GM21381 (cell line): ENCODE data around the gene TTLL13.
"Not testable (repeated sequence)": the region's sequence is repeated elsewhere in the genome, so short reads cannot be mapped to it uniquely, and the experiment has no call there.

ENCODE experiments used
- ATAC-seq: cut with Tn5 transposase; IDR thresholded peaks from one replicate; pipeline ENCODE4 v1.9.1; 2021; ENCODE audit warnings: mild to moderate bottlenecking, moderate library complexity; ENCODE audit not compliant: unreplicated experiment

Gene TTLL13

DNA sequence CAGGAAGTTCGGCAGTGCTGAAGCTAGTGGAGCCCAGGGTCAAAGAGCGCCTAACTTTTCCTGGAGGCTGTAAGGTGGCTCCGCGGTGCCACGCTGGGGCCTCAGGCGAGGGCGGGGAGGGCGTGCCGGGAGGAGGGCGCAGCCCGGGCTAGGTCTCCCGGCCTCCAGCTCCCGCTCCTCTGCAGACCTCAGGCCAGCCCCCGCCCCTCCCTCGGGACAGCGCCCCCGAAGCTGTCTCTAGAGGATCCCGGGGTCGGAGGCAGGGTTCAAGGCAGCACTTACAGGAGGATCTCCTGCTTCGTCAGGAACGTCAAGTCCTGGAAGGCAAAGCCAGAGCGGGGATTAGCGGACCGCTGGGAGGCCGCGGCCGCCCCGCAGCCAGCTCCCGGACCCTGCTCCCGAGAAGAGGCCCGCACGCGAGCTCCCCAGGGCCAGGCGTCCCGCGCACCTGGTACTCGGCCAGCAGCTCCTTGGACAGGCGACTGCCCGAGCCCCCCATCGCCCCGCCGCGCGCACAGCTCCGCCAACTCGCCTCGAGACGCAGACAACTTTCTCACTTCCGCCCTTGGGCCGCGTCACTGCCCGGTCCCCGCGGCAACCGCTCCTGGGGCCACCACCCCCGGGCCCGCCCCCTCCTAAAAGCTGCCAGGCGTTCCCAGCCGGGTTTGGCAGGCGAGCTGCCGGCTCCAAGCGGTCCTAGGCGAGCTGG is 15.8 kb upstream of the TTLL13 start, which contains the start of gene CIB1:
CIB1 (minus strand) TSS at position 555 of the 709 bp plus-strand sequence; CDS start at position 499, 56 bp downstream.
- ATAC-seq: peak; percentile 87

DNA sequence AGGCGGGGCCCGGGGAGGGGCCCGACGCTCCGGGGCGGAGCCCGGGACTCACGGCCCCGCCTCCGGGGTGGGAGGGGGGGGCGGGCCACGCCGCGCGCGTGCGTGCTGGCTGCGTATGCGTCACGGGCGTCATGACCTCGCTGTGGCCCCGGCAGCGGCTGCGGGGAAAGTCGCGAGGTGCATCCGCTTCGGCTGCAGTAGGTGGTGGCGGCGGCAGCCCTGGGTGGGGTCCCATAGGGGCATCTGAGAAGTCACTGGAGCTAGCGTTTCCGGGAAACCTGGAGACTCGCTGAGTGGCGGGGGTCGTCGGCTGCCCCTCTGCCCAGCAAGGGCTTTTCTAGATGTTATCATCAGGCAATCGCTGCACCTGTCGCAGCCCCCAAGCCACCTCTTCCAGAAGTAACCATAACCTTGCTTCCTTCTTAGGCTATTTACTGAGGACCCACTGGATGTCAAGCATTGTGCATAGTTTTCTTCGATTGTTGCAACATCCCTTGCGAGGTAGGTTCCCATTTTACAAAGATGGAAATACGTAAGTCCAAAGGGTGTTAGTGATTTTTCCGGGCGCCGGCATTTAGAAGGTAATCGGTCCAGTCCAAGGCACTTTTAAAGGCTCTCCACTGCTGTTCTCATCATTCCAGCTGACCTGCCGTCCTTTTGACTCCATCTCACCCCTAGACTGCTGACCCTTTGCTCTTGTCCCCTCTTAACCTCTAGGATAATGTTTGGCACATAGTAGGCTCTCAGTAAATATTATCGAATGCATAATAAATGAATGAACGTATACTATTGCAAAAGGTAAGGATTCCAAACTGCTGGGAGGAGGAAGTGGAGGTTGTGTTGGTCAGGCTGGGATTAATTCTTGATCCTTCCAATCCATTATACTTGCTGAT is 15.0 kb upstream of the TTLL13 start, which contains the start of gene GDPGP1:
GDPGP1 (plus strand) TSS at position 114 of the 893 bp plus-strand sequence. CDS start 6,700 bp downstream, outside the sequence.
- ATAC-seq: peak; percentile 55

DNA sequence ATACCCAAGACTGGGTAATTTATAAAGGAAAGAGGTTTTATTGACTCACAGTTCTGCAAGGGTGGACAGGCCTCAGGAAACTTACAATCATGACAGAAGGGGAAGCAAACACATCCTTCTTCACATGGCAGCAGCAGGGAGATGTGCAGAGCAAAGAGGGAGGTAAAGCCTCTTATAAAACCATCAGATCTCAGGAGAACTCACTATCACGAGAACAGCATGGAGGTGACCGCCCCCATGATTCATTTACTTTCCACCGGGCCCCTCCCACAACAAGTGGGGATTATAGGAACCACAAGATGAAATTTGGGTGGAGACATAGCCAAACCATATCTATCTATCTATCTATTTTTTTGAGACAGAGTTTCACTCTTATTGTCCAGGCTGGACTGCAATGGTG is 10.0 kb upstream of the TTLL13 start:
- no peak for ATAC-seq

DNA sequence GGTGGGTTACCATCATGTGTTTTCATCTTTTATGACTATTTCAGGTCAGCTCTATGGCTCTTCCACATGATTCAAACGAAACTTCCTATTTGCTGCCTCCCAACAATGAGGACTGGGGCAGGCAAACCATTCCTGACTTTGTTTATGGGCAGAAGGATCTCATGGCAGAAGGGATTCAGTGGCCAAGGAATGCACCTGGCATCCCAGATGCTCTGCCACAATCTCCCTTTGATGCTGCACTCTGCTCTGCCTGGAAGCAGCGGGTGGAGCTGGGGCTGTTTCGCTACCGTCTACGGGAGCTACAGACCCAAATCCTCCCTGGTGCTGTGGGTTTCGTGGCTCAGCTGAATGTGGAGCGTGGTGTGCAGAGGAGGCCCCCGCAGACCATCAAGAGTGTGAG is 8.5 kb upstream of the TTLL13 start:
- no peak for ATAC-seq

DNA sequence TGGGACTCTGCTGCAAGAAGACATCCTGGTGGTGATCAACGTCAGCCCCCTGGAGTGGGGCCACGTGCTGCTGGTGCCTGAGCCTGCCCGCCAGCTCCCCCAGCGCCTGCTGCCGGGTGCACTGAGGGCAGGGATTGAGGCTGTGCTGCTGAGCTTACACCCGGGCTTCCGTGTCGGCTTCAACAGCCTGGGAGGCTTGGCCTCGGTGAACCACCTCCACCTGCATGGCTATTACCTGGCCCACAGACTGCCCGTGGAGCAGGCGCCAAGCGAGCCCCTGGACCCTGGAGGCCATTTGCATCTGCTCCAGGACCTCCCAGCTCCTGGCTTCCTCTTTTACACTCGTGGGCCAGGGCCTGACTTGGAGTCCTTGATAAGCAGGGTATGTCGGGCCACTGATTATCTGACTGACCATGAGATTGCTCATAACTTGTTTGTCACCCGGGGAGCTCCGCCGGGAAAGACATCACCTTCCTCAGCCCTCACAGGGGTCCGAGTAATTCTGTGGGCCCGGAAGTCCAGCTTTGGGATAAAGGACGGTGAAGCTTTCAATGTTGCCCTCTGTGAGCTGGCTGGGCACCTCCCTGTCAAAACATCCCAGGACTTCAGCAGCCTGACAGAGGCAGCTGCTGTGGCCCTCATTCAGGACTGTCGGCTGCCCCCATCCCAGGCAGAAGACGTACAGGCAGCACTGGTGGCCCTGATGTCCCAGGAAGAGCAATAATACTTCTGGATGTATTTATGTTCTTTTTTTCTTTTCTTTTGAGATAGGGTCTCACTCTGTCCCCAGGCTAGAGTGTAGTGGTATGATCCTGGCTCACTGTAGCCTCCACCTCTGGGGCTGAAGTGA is 7.8 kb upstream of the TTLL13 start:
- no peak for ATAC-seq

DNA sequence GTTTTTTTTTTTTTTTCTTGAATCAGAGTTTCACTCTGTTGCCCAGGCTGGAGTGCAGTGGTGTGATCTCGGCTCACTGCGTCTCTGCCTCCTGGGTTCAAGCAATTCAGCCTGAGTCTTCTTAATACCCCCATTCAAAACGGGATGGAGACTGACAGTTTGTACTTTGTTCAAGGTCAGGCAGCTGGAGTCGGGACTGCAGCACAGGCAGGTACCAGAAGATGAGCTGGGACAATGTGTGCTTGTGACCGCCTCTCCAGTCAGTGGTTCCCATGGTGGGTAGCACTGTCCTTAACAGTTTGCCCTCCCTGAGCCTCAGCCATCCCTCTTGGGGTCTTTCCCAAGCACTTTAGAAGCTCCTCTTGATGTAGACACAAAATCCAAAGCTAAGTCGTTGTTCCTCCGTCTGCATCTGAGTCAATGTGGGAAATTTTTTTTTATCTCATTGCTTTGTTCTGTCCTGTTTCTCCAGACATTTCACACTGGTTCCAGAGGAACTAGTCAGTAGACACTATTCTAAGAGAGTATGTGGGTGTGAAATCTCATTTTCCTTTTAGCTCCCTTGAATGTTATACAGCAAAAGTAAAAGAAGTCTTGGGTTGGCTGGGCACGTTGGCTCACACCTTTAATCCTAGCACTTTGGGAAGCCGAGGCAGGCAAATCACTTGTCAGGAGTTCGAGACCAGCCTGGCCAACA is 5.3 kb upstream of the TTLL13 start:
- ATAC-seq: no peak

DNA sequence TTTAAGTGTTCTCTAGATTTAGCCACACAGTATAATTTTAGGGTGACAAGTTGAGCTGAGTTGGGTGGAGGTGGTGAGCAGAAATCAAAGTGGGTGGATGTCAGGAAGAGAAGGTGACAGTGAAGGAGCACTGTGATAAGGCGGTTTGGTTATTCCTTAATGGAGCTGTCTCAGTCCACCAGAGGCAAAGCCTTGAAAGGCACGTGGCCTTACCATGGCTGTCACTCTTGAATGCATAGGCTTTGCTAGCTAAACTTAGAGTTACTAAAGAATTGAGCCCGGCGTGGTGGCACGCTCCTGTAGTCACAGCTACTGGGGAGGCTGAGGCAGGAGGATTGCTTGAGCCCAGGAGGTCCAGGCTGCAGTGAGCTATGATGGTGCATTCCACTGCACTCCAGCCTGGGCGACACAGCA is 560 bp upstream of the TTLL13 start:
- no peak for ATAC-seq

DNA sequence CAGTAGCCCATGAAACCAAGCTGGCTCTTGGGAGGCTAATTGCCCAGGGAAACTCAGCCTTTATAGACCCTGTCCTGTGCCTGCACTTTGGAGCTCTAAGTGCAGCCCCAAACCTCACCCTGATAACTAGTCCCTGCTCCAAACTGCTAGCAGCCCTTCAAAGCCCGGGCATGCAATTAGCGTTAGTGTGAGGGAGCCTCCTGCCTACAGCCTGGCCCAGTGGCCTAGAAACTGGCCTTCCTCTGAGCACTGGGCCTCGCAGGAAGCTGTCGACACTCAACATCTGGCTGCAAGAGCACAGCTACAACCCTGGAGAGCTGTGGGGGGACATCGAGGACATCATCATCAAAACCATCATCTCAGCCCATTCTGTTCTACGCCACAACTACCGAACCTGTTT is 8.4 kb downstream of the TTLL13 start:
- no peak for ATAC-seq

DNA sequence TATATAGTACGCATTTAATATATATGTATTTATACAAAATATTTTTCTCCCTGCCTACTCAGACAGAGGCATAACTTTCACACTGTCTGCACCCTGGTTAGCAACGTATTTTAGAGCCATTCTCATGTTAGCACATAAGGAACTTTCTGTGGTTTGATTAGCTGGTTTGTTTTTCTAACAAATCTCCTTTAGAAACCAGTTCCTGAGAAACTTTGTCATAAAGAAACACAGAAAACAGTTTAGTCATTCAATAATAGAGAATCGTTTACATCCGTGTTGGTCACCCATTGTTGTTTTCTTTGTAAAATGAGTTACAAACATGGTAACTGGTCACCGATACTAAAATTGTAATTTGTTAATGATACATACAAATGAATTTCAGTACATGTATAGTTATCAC is 10.2 kb downstream of the TTLL13 start:
- ATAC-seq: peak; percentile 76

DNA sequence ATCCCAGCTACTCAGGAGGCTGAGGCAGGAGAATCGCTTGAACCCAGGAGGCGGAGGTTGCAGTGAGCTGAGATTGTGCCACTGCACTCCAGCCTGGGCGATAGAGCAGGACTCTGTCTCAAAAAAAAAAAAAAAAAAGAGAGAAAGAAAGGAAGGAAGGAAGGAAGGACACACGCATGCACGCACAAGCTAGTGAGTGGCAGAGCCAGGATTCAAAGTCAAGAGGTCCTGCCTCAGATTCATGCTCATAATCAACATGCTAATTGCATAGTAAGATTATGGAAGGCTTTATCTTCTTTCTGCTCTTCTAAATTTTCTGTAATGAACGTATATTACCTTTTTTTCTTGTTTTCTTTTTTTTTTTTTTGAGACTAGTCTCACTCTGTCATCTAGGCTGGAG is 11.4 kb downstream of the TTLL13 start:
- not testable (repeated sequence) for ATAC-seq

DNA sequence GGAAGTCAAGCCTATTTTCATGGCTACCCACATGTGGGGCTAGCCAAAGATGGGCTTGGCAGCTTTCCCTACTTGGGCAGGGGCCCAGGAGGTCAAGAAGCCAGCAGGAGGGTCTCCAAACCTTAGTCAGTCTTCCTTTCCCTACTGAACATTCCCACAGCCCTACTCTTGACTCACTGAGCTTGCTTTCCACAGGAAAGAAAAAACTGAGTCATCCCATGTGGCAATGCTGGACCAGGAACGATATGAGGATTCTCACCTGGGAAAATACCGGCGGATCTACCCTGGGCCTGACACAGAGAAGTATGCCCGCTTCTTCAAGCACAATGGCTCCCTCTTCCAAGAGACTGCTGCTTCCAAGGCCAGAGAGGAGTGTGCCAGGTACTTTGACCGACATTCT is 12.5 kb downstream of the TTLL13 start:
- no peak for ATAC-seq

DNA sequence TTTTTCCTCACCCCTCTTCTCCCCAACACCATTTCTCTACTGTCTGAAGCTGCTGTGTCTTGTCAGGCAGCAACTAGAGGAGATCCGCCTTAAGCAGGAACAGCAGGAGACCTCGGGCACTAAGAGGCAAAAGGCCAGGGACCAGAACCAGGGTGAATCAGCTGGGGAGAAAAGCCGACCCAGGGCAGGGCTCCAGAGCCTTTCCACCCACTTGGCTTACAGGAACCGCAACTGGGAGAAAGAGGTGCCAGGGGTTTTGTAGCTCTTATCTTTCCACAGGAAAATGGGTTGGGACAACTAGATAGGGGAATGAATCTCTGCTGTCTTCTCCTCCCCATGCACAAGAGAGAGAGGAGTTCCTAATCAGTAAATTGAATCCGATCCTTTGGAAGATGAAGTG is 13.1 kb downstream of the TTLL13 start:
- no peak for ATAC-seq

DNA sequence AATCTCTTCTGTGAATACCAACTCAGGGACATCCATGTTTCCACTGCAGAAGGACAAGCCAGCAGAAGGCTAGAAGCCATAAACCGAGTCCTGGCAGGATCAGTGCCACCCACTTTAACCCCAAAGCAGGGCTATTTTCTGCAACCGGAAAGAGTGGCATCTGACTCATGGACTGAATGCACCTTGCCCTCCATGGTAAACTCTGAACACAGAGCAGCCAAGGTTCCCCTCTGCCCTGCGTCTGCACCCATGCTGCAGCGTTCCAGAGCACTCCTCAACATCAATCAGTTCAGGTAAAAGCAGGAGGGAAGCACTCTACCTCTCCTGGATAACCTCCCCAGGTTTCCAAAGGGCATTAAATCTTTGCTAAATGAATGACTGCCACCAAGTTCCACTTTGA is 15.3 kb downstream of the TTLL13 start:
- ATAC-seq: no peak

DNA sequence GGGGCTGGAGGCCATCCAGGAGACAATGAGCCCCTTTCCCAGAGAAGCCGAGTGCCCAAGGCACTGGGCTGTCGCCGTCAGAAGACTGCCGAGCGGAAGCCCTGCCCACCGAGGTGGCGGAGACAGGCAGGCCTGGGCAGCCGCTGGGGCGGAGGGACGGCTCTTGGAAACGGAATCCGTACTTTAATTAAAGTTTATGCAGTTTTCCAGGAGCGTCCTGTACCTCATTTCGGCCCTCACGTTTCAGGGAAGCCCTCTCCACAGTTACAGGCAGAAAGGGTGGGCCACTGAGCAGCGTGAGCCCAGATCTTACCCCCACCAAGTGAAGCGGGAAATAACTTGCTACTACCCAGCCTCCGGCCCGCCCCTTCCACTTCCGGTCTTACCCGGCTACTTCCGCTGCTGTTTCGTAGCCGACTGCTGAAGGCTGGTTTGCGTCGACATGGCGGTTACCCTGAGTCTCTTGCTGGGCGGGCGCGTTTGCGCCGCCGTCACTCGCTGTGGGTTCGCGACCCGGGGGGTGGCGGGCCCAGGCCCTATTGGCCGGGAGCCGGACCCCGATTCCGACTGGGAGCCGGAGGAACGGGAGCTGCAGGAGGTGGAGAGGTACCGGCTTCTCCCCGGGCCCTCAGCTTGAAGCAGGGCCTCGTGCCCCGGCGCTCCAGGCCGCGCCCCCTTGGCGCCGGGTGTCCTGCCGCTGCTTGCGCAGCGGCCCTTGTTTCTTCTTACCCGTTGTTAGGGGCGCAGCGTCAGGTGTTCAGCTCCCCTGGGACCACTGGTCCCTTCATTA is 16.1 kb downstream of the TTLL13 start, which contains the start of gene NGRN:
NGRN (plus strand) TSS at position 402 of the 790 bp plus-strand sequence; CDS start at position 443, 41 bp downstream.
- ATAC-seq: peak; percentile 92

DNA sequence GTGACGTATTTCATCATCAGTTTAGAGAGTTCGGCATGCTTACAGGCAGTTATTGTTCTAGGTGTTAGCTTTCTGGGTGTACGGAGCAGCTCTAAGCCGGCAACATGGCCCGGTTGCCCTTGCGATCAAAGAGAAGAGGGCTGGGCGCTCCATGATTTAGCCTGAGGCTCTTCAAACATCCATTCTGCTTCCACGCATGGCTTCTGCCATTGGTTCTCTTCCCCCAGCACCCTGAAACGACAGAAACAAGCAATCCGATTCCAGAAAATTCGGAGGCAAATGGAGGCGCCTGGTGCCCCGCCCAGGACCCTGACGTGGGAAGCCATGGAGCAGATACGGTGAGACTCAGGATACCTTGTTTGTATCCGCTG is 16.7 kb downstream of the TTLL13 start:
- peak; percentile 5 for ATAC-seq

DNA sequence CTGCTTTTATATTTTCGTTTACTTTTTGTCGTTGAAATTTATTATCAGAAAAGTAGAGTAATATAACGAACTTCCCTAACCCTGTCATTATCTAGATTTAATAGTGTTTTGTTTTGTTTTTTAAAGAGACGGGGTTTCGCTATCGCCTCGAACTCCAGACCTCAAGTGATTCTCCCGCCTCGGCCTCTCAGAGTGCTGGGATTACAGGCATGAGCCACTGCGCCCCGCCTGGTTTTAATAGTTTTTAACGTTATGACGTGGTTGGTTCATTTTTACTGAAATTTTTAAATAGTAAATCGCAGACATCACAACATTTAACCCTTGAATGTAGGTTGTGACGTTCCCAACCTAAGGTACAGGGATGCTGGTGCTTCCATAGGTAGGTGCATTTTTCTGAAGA is 17.1 kb downstream of the TTLL13 start:
- ATAC-seq: no peak

DNA sequence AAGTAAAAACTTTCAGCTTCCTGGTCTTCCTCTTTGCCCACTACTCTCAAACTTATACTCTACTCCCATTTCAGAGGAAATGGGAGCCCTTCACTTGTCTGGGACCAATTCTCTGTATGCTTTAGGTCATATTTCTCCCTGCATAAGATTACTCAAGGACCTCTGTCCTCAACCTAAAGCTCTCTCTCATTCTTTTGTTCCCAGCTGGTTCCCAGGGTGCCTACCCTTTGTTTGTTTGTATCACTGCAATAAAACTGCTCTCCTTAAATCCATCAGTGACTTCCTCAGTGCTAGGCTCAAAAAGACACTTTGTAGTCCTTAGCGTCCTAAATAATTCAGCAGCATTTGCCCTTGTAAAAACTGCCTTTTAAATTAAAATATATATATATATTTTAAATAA is 19.1 kb downstream of the TTLL13 start:
- no peak for ATAC-seq

DNA sequence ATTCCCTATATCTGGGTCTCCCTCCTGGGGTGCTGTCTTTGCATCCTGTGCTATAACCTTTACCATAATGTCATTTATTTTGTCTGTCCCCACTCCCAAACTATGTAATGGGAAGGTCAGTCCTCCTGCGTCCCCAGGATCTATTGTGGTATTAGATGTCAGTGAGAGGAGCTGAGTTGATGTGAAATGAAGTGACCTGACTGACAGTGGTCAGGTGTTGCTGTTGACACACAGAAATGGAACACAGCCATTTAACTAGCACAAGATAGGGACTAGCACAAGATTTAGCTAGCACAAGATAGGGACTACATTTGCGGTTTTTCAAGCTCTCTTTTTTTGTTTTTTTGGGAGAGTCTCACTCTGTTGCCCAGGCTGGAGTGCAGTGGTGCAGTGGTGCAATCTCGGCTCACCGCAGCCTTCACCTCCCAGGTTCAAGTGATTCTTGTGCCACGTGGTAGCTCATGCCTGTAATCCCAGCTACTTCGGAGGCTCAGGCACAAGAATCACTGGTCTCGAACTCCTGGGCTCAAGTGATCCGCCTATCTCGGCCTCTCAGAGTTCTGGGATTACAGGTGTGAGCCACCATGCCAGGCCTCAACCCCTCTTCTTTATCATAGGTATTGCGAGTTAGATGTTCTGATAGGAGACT is 21.3 kb downstream of the TTLL13 start:
- no peak for ATAC-seq
